HEK293 (cell line): ENCODE measurements around the gene PNMA8A.

Experiments
- CTCF ChIP-seq: fragments of 450-650 bp; formaldehyde crosslinking; IDR thresholded peaks from 2 replicates; pipeline ENCODE4 v1.5.1; 2016; ENCODE audit warnings: missing biosample characterization, missing genetic modification characterization
- ZNF169 ChIP-seq: fragments of 450-650 bp; formaldehyde crosslinking; IDR thresholded peaks from 2 replicates; pipeline ENCODE4 v1.5.1; 2016; ENCODE audit warnings: missing biosample characterization, missing genetic modification characterization
- ZNF19 ChIP-seq: fragments of 450-650 bp; formaldehyde crosslinking; IDR thresholded peaks from 2 replicates; pipeline ENCODE4; 2016; ENCODE audit warnings: missing biosample characterization, missing genetic modification characterization, low read depth
- ZSCAN30 ChIP-seq: fragments of 450-650 bp; IDR thresholded peaks from 2 replicates; pipeline ENCODE4 v1.5.1; 2018; ENCODE audit warnings: missing biosample characterization, mild to moderate bottlenecking, missing genetic modification characterization, moderate library complexity
- TF ChIP-seq, protein P1 (sequence below): fragments of 450-650 bp; formaldehyde crosslinking; IDR thresholded peaks from 2 replicates; pipeline ENCODE4 v1.5.1; 2017; ENCODE audit warnings: missing biosample characterization, missing genetic modification characterization

DNA sequence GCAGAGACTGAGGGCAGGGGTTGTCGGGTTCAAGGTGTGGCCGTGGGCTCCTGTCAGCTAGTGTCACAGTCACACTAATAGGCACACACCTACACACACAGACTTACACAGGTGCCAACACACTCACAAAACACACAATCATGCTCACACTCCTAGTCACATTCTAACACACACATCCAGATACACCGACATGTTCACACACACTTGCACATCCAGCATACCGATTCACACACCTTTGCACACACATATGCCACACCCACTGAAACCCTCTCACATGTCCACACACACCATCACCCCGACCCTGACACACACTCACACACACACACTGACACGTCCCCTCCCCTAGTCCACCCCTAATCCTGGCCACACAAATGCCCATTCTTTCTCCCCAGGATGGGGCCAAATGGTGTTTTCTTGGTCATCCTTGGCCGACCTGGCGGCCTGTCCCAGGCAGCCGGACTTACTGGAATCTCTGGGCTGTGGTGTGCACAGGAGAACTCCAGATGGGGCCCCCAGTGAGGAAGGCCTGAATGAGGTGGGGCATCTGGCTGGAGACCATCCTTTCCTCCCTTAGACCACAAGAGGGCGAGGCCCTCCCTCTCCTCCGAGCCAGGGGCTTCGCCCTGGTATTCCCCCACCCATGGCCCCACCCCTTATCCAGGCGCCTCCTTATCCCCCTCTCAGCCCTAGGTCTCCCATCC lies 43.4 kb upstream of the PNMA8A start:
- TF ChIP-seq, protein P1, sequence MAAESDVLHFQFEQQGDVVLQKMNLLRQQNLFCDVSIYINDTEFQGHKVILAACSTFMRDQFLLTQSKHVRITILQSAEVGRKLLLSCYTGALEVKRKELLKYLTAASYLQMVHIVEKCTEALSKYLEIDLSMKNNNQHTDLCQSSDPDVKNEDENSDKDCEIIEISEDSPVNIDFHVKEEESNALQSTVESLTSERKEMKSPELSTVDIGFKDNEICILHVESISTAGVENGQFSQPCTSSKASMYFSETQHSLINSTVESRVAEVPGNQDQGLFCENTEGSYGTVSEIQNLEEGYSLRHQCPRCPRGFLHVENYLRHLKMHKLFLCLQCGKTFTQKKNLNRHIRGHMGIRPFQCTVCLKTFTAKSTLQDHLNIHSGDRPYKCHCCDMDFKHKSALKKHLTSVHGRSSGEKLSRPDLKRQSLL (tag by site-specific recombination): no peak
- TF ChIP-seq ZNF169 (tag by site-specific recombination) (no peak), CTCF (tag by site-specific recombination) (no peak), ZNF19 (no peak), ZSCAN30 (tag by site-specific recombination) (no peak)
